GM18505 (cell line): Measurements from ENCODE around the gene EHD1.

Source experiments
- ATAC-seq: cut with Tn5 transposase; IDR thresholded peaks from one replicate; pipeline ENCODE4 v1.9.1; 2021; ENCODE audit not compliant: unreplicated experiment
- POLR2A ChIP-seq: IDR thresholded peaks from 4 replicates; pipeline ENCODE4 v1.6.1; 2011; ENCODE audit warnings: borderline replicate concordance; ENCODE audit not compliant: insufficient read depth, insufficient read length; ENCODE audit errors: extremely low read depth

Gene EHD1

DNA sequence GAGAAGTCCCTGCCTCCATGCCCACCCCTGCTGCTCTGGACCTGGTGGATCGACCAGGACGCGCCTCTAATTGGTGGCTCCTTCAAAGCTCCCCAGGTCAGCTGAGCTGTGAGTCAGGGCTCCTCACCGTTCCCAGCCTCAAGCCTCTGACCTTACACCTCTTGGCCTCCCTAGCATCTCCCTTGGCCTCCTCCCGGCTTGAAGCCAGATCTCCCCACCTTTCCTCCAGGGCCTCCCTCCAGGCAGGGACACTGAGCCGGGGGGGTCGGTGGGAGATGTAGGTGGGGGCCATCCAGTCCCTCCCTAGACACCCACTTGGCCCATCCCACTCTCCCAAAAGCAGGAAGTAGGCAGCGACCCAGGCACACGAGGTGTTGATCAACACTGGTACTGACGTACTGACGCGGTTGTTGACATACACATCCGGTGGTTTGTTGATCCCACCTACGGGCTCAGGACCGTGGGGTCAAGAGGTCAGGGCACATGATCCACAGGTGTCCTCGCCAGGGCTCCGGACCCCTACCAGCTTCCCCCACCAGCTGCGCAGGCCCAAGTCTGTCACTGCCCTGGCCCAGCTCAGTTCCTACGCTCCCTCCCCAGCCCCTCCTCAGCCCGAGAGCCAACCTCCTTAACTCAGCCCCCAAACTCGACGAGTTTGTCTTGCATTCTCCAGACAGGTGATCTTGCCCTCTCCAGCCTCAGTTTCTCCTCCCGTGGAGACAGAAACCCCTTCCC, 37.8 kb upstream of the EHD1 start:
- peak; percentile 11 for ATAC-seq

DNA sequence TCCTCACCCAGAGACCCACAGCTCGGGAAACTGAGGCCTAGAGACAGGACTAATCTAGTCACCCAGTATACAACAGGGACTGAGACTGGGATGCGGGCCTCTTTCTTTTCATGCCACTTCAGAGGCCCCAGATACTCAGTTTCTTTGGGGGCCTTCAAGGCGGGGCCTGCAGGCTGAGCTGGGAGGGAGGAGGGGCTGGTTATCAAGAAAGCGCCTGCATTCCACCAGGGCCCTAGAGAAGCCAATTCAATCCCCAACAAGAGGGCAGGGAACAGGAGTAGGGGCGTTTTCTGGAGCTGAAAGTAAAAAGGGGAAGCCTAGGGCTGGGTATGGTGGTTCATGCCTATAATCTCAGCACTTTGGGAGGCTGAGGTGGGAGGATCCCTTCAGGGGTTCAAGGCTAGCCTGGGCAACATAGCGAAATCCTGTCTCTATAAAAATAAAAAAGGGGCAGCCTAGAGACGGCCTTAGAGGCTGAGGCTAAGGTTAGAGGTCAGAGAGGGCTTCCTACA, 37.0 kb upstream of the EHD1 start:
- no peak for TF ChIP-seq POLR2A
- ATAC-seq, result no peak

More for the DNA sequence above, 37.8 kb upstream of the EHD1 start:
- TF ChIP-seq POLR2A, result no peak

DNA sequence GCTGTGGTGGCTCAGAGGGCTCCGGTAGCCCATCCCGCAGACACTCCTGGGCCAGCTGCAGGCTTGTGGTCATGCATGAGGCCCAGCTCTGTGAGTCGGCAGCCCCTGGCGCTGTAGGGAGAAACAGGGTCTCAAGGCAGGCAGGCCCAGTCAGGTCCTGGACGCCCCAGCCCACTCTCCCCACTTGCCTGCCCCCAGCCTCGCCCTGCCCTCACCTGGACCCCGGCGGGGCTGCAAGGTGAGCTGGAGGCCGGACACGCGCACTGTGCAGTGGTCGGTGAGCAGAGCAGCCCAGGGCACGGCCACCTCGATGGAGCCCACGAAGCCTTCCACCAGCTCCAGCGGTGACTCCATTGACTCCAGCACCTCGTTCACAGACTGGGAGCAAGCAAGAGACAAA, 35.7 kb upstream of the EHD1 start:
- no peak for TF ChIP-seq POLR2A
- ATAC-seq, result no peak

DNA sequence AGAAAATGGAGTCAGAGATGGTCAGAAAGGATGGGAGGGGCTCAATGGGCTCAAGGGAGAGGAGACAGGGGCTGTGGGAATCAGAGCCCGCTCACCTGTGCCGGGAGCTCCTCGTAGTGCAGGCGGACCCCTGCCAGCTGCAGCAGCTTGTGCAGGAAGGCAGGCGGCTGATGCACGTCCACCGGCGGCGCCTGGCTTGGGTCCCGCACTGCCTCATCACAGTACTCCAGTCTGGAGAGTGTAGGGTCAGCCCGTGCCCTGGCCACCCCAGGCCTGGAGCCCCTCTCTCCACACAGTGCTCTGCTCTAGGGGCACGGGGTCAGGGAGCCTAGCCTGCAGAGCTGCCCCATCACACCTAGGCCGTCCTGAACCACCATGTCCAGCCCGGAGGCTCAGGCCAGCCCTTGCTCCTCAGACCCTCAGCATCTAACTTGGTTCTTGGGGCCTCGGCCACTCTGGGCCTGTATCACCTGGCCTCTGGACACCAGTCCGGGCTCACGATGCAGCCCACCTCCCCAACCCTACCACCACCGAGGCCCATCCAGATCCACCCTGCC, 34.8 kb upstream of the EHD1 start:
- no peak for ATAC-seq
- no peak for TF ChIP-seq POLR2A

DNA sequence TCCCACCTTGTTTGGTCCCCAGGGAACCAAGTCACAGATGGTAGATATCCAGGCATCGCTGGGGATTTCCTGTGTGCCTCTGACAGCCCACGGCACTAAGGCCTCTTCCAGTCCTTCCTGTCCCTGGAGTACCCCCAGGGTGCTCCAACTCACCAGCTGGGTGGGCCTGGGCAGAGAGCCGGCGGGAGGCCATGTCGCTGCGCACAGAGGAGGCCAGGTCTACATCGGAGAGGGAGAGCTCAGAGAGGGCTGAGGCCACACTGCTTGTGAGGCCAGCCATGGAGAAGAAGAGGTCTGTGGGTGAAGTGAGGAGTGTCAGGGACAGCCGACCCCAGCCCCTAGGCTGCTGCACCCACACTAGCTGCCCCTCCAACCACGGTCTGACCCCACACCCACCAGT, 33.3 kb upstream of the EHD1 start:
- no peak for TF ChIP-seq POLR2A
- ATAC-seq, result no peak

DNA sequence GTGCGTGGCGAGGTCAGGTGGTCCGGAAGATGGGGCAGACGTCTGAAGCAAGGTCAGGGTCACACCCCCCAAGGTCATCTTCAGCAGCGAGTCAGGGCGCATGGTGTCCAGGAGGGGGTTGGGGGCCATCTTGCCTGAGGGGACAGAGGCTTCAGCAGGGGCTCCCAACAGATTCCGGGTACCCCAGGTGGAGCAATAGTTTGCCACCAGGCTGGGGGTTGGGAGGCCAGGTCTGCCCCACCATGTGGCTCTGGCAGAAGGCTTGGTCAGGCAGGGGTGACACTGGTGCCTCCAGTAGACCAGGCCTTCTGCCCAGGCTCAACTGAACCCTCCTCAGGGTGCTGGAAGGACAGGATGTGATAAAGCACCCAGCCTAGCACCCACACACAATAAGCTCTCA, 32.7 kb upstream of the EHD1 start:
- no peak for TF ChIP-seq POLR2A
- ATAC-seq, result no peak

DNA sequence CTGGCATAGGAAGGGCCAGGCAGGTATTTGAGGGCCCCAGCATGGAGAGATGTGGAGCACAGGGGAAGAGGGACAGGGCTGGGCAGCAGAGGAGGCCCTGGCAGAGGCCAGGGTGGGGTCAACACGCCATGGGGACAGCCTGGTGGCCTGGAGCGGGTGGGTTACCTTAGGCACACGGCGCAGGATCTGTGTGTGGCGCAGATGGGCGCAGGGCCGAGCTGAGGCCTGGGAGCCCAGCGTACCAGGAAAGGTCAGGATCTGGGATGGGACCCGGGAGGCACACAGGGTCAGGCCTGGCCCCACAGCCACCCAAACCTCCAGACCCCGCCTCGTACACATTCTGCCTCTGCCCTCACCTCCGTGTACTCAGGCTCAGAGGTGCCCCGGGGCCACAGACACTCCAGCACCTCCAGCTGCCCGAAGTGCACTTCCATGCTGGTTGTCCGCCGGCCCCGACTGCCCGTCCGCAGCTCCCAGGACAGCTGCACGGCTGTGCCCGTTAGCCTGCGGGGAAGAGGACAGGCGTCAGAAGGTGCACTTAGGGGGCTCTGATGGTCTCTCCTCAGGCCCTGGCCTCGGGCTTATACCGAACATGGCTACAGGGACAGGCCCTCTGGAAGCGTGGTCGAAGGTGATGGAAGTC, 32.2 kb upstream of the EHD1 start:
- TF ChIP-seq POLR2A, result no peak
- no peak for ATAC-seq

DNA sequence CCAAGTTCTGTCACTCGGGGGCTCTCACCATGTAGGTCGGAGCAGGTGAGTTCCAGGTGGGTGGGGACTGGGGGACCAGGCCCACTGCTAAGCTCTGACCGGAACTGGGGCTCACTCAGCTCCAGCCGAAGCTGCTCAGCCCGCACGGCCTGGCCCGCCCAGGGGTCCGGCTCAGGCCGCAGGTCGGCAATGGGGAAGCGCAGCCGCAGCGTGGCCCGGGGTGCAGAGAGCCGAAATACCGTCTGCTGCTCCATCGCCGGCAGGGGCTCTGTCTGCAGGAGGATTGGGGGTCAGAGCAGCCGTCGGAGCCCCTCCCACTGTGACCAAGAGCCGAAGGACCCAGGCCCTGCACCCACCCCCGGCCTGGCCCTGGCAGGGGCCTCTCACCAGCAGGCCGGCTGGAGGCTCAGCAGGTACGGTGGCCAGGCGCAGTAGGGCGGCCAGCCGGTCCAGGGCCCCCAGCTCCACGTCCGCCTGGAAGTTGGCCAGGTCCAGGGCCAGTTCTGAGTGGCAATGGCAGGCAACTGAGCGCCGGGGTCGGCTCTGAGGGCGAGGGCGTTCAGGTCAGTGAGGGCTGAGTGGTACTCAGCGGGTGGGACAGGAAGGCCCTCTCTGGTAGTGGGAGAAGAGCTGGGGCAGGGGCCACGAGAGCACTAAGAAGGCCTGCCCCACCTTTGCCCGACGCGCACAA, 31.4 kb upstream of the EHD1 start:
- no peak for TF ChIP-seq POLR2A
- no peak for ATAC-seq

DNA sequence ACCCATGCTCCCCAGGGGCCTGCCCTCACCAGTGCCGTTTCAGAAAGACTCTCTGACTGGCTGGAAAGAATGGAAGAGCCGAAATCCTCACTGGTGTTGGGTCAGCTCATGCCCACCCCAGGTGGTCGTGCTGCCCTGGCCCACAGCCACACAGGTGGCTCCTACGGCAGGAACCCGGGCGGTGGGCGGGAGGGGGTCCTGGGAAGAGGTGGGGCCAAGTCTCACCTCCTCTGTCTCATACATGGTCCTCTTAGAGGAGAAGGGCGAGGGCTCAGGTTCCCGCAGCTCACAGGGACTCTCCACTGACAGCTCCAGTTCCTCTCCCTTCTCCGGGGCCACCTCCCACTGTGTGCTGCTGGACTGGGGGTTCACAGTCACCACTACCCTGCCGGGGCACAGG, 30.3 kb upstream of the EHD1 start:
- no peak for ATAC-seq
- TF ChIP-seq POLR2A, result no peak

DNA sequence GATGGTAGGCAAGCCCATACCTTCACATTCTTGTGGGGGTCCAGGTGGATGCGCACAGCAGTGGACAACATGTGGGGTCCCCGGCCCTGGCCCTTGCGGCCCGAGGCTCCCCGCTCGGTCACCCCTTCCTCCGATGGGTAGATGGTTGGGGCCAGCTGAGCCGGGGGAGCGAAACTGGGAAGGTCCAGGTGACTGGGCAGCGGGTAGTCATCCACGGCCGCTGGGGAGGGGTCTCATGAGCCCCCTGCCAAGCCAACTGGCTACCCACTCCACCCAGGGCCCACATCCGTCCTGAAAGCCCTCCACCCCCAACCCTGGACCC, 27.9 kb upstream of the EHD1 start:
- no peak for ATAC-seq
- no peak for TF ChIP-seq POLR2A

DNA sequence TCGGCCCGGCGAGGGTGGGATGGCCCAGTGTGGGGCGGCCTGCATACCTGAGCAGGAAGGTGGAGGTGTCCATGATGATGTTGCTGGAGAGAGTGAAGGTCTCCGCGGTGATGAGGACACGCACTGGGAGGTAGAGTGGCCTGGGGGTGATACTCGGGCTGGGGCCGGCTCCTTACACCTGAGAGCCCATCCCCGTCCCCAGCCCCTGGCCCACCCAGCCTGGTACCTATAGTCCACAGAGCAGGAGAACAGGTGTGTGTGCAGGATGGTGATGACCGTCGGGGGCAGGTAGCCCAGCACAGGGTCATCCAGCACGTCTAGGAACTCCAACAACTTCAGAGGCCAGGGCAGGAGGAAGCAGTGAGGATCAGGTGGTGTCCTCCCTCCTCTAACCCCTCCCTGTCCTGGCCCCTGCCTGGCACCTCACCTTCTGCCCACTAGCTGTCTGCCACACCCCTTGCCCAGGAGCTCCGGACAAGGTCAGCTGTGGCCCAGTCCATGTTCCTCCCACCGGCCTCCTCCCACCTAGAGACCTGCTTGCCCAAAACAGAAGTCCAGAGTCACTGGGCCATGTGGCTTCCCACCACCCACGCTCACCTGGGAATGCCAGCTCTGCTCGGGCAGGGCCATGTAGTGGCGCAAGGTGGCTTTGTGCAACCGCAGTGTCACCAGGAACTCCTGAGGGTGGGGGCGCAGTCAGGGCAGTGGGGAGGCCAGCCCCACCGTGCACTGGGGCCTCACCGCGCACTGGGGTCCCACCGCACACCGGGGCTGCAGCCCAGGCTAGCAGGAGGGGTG, 27.3 kb upstream of the EHD1 start:
- ATAC-seq, result no peak
- TF ChIP-seq POLR2A, result no peak

DNA sequence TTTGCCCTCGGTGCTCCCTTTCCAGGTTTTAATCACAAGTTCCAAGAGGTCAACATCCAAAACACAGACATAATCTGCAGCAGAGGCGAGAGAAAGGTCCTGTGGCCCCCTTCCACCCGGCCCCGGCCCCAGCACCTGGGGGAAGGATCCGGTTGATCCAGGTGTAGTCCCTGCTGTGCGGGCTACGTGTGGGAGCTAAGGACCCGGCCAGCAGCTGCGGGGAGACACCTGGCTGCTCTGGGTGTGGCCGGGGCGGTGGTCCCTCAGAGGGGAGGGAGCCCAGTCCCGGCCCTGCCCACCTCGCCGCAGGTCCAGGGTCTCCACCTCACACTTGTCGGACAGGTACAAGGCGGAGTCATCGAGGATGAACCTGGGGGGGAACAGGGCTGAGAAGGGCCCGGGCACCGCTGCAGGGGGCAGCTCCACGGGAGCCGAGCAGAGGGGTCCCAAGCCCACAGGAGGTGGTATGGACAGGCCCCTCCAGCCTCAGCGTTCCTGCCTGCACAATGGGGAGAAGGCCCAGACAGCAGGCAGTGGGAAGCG, 24.9 kb upstream of the EHD1 start:
- ATAC-seq, result no peak
- TF ChIP-seq POLR2A, result no peak
